HFFc6 (cell line): ENCODE measurements around the gene MAP3K5. TPM values are rescaled to one million over a fixed set of nuclear protein-coding genes. Genes with fewer than 3 reads are reported as not detected.

Experiments used
- DNase-seq: peaks from one replicate; pipeline ENCODE4 v3.0.0-alpha.2; 2018
- H3K27ac Mint-ChIP-seq: 2 replicates; pipeline ENCODE4 v1.8.0; 2020; ENCODE audit warnings: mild to moderate bottlenecking, mixed read lengths
- H3K27me3 Mint-ChIP-seq: 2 replicates; pipeline ENCODE4 v1.8.0; 2021; ENCODE audit warnings: mild to moderate bottlenecking, moderate library complexity, mixed read lengths; ENCODE audit not compliant: insufficient read depth
- H3K36me3 Mint-ChIP-seq: 2 replicates; pipeline ENCODE4 v1.8.0; 2021; ENCODE audit warnings: low read depth, mixed read lengths
- H3K4me1 Mint-ChIP-seq: 2 replicates; pipeline ENCODE4 v1.8.0; 2020; ENCODE audit warnings: low read depth, mixed read lengths
- H3K4me3 Mint-ChIP-seq: 2 replicates; pipeline ENCODE4 v1.8.0; 2020; ENCODE audit warnings: mild to moderate bottlenecking, moderate library complexity, mixed read lengths
- H3K9me3 Mint-ChIP-seq: 2 replicates; pipeline ENCODE4 v1.8.0; 2020; ENCODE audit warnings: mild to moderate bottlenecking, mixed read lengths
- CTCF ChIP-seq: fragments of 200-600 bp; sonication (generic); IDR thresholded peaks from 2 replicates; pipeline ENCODE4 v1.5.0; 2021; ENCODE audit warnings: antibody characterized with exemption, mild to moderate bottlenecking
- total RNA-seq, 6 experiments: library from RNA; stranded (reverse); fragmentation: NEBNext Ultra II Directional; extraction: Animal tissue kit (Norgen Biotek cat#: 25700); gene quantifications; 2 replicates in 1 of 6; 3 replicates in 5 of 6; pipeline ENCODE4 v1.2.3, GENCODE V29; 2021

MAP3K5 gene
- total RNA-seq, 6 experiments from 2014 or later: 11.9 to 22.2 (median 19.1) TPM

- Mint-ChIP-seq H3K9me3 (no peaks in the 10 kb centered on the region), H3K27ac (no peak overlapping the region), H3K4me1 (peaks cover 10% of the 10 kb centered on the region), H3K36me3 (no peaks in the 10 kb centered on the region), H3K27me3 (peaks cover 4% of the 10 kb centered on the region), H3K4me3 (no peak overlapping the region)
- DNase-seq: no peak
- no peak for TF ChIP-seq CTCF
These were observed 269.6 kb downstream of the MAP3K5 start for GRCh38 chr6:136522636-136523035.

- Mint-ChIP-seq H3K4me3 (no peak overlapping the region), H3K27ac (no peak overlapping the region), H3K36me3 (no peaks in the 10 kb centered on the region), H3K9me3 (no peaks in the 10 kb centered on the region), H3K27me3 (peaks cover 4% of the 10 kb centered on the region), H3K4me1 (peaks cover 8% of the 10 kb centered on the region)
- TF ChIP-seq CTCF: no peak
- DNase-seq: no peak
These were observed 270.4 kb downstream of the MAP3K5 start for GRCh38 chr6:136521911-136522310.

GRCh38 chr6:136521427-136521826 lies 270.9 kb downstream of the MAP3K5 start:
- Mint-ChIP-seq H3K36me3 (no peaks in the 10 kb centered on the region), H3K4me1 (peaks cover 4% of the 10 kb centered on the region), H3K9me3 (no peaks in the 10 kb centered on the region), H3K27ac (no peak overlapping the region), H3K27me3 (peaks cover 4% of the 10 kb centered on the region), H3K4me3 (no peak overlapping the region)
- TF ChIP-seq CTCF: no peak
- no peak for DNase-seq

- peaks cover 5% of the 10 kb centered on the region for H3K27me3 Mint-ChIP-seq
- no peak overlapping the region for H3K27ac Mint-ChIP-seq
- H3K9me3 Mint-ChIP-seq: no peaks in the 10 kb centered on the region
- no peak overlapping the region for H3K4me3 Mint-ChIP-seq
- H3K36me3 Mint-ChIP-seq: no peaks in the 10 kb centered on the region
- TF ChIP-seq CTCF: no peak
- H3K4me1 Mint-ChIP-seq: no peaks in the 10 kb centered on the region
- DNase-seq: no peak
These were observed 271.8 kb downstream of the MAP3K5 start for GRCh38 chr6:136520517-136520916.

GRCh38 chr6:136517582-136517981 lies 274.7 kb downstream of the MAP3K5 start:
- Mint-ChIP-seq H3K4me3 (no peak overlapping the region), H3K27me3 (peaks cover 5% of the 10 kb centered on the region), H3K36me3 (no peaks in the 10 kb centered on the region)

More at GRCh38 chr6:136517582-136517981, 274.7 kb downstream of the MAP3K5 start:
- TF ChIP-seq CTCF: no peak
- H3K9me3 Mint-ChIP-seq: no peaks in the 10 kb centered on the region
- DNase-seq: no peak
- H3K4me1 Mint-ChIP-seq: no peaks in the 10 kb centered on the region
- no peak overlapping the region for H3K27ac Mint-ChIP-seq
